GM19463 (cell line): ENCODE measurements around the gene MYCL.
"Not testable (repeated sequence)": the region's sequence is repeated elsewhere in the genome, so short reads cannot be mapped to it uniquely, and the experiment has no call there.

Experiments used
- ATAC-seq: cut with Tn5 transposase; IDR thresholded peaks from one replicate; pipeline ENCODE4 v1.9.1; 2021; ENCODE audit warnings: mild to moderate bottlenecking, moderate library complexity; ENCODE audit not compliant: unreplicated experiment

Gene MYCL

GRCh38 chr1:39892601-39893595, 8.8 kb downstream of the MYCL start:
- no peak for ATAC-seq

GRCh38 chr1:39890880-39891279, 10.8 kb downstream of the MYCL start:
- no peak for ATAC-seq

GRCh38 chr1:39890273-39890672, 11.4 kb downstream of the MYCL start:
- ATAC-seq = no peak

- no peak for ATAC-seq
These were observed 14.9 kb downstream of the MYCL start for GRCh38 chr1:39886757-39887231.

GRCh38 chr1:39885516-39885915, 16.2 kb downstream of the MYCL start:
- no peak for ATAC-seq

- ATAC-seq = no peak
These were observed 19.6 kb downstream of the MYCL start for GRCh38 chr1:39882152-39882551.

GRCh38 chr1:39877980-39878956, 23.4 kb downstream of the MYCL start:
- ATAC-seq = no peak

- ATAC-seq = no peak
These were observed 24.4 kb downstream of the MYCL start for GRCh38 chr1:39877231-39877778.

GRCh38 chr1:39876144-39876543, 25.6 kb downstream of the MYCL start:
- ATAC-seq = no peak

GRCh38 chr1:39872698-39873097, 29.0 kb downstream of the MYCL start:
- ATAC-seq = no peak

GRCh38 chr1:39871796-39872195, 29.9 kb downstream of the MYCL start:
- no peak for ATAC-seq

- ATAC-seq = not testable (repeated sequence)
These were observed 30.7 kb downstream of the MYCL start for GRCh38 chr1:39871043-39871442.

- ATAC-seq = not testable (repeated sequence)
These were observed 32.1 kb downstream of the MYCL start for GRCh38 chr1:39869538-39870112.

GRCh38 chr1:39866767-39867166, 35.0 kb downstream of the MYCL start:
- no peak for ATAC-seq

GRCh38 chr1:39865762-39866161, 36.0 kb downstream of the MYCL start:
- ATAC-seq = no peak

GRCh38 chr1:39863177-39863576, 38.5 kb downstream of the MYCL start:
- ATAC-seq = no peak

- no peak for ATAC-seq
These were observed 40.7 kb downstream of the MYCL start for GRCh38 chr1:39861003-39861402.

GRCh38 chr1:39859859-39860812, 41.6 kb downstream of the MYCL start:
- no peak for ATAC-seq

GRCh38 chr1:39858315-39858714, 43.4 kb downstream of the MYCL start:
- ATAC-seq = no peak
